HEK293 (cell line): ENCODE results near the gene PRKAR2B.
A peak's percentile ranks its signal among the peaks of the same experiment; 100 is the strongest.

Experiments used
- KLF10 ChIP-seq: fragments of 450-650 bp; IDR thresholded peaks from 2 replicates; pipeline ENCODE4 v1.5.1; 2018; ENCODE audit warnings: missing biosample characterization, mild to moderate bottlenecking, missing genetic modification characterization
- MYNN ChIP-seq: fragments of 450-650 bp; formaldehyde crosslinking; IDR thresholded peaks from 2 replicates; pipeline ENCODE4 v1.5.1; 2016; ENCODE audit warnings: missing biosample characterization, missing genetic modification characterization, borderline replicate concordance
- REPIN1 ChIP-seq: fragments of 450-650 bp; formaldehyde crosslinking; IDR thresholded peaks from 2 replicates; pipeline ENCODE4 v1.5.1; 2017; ENCODE audit warnings: missing biosample characterization, missing genetic modification characterization, low read depth
- SALL2 ChIP-seq: fragments of 450-650 bp; formaldehyde crosslinking; IDR thresholded peaks from 2 replicates; pipeline ENCODE4 v1.5.0; 2017; ENCODE audit warnings: missing biosample characterization, mild to moderate bottlenecking, missing genetic modification characterization, borderline replicate concordance
- SCRT2 ChIP-seq: fragments of 450-650 bp; formaldehyde crosslinking; IDR thresholded peaks from 2 replicates; pipeline ENCODE4 v1.5.1; 2016; ENCODE audit warnings: missing biosample characterization, missing genetic modification characterization
- TCF7L2 ChIP-seq: IDR thresholded peaks from 2 replicates; pipeline ENCODE4 v1.6.1; 2011; ENCODE audit warnings: low read depth, mild to moderate bottlenecking, inconsistent platforms, low read length, moderate library complexity, borderline replicate concordance
- WT1 ChIP-seq: fragments of 450-650 bp; formaldehyde crosslinking; IDR thresholded peaks from 2 replicates; pipeline ENCODE4 v1.5.1; 2016; ENCODE audit warnings: missing biosample characterization, missing genetic modification characterization
- ZBTB21 ChIP-seq: fragments of 450-650 bp; formaldehyde crosslinking; IDR thresholded peaks from 2 replicates; pipeline ENCODE4 v1.5.1; 2017; ENCODE audit warnings: missing biosample characterization, missing genetic modification characterization
- ZFP37 ChIP-seq: fragments of 450-650 bp; formaldehyde crosslinking; IDR thresholded peaks from 2 replicates; pipeline ENCODE4 v1.5.1; 2016; ENCODE audit warnings: missing biosample characterization, missing genetic modification characterization
- ZNF138 ChIP-seq: fragments of 450-650 bp; formaldehyde crosslinking; IDR thresholded peaks from 2 replicates; pipeline ENCODE4 v1.5.1; 2016; ENCODE audit warnings: missing biosample characterization, missing genetic modification characterization, borderline replicate concordance
- ZNF140 ChIP-seq: fragments of 450-650 bp; formaldehyde crosslinking; IDR thresholded peaks from 2 replicates; pipeline ENCODE4 v1.5.1; 2016; ENCODE audit warnings: missing biosample characterization, missing genetic modification characterization
- ZNF146 ChIP-seq: fragments of 450-650 bp; formaldehyde crosslinking; IDR thresholded peaks from 2 replicates; pipeline ENCODE4 v1.5.1; 2016; ENCODE audit warnings: missing biosample characterization, missing genetic modification characterization
- ZNF391 ChIP-seq: fragments of 450-650 bp; formaldehyde crosslinking; IDR thresholded peaks from 2 replicates; pipeline ENCODE4 v1.5.1; 2016; ENCODE audit warnings: low read depth, missing biosample characterization, missing genetic modification characterization, borderline replicate concordance
- ZNF433 ChIP-seq: fragments of 450-650 bp; formaldehyde crosslinking; IDR thresholded peaks from 2 replicates; pipeline ENCODE4 v1.5.1; 2016; ENCODE audit warnings: missing biosample characterization, missing genetic modification characterization, low read depth
- ZNF473 ChIP-seq: fragments of 450-650 bp; formaldehyde crosslinking; IDR thresholded peaks from 2 replicates; pipeline ENCODE4 v1.5.1; 2017; ENCODE audit warnings: missing biosample characterization, missing genetic modification characterization
- ZNF529 ChIP-seq: fragments of 450-650 bp; formaldehyde crosslinking; IDR thresholded peaks from 2 replicates; pipeline ENCODE4 v1.5.1; 2017; ENCODE audit warnings: missing genetic modification characterization, missing biosample characterization; ENCODE audit not compliant: insufficient replicate concordance
- ZNF549 ChIP-seq: fragments of 450-650 bp; IDR thresholded peaks from 2 replicates; pipeline ENCODE4 v1.5.1; 2018; ENCODE audit warnings: missing biosample characterization, missing genetic modification characterization, mild to moderate bottlenecking, inconsistent platforms, moderate library complexity
- ZNF610 ChIP-seq: fragments of 450-650 bp; formaldehyde crosslinking; IDR thresholded peaks from 2 replicates; pipeline ENCODE4 v1.5.1; 2016; ENCODE audit warnings: missing biosample characterization, missing genetic modification characterization, borderline replicate concordance
- ZNF621 ChIP-seq: fragments of 450-650 bp; formaldehyde crosslinking; IDR thresholded peaks from 2 replicates; pipeline ENCODE4 v1.5.1; 2017; ENCODE audit warnings: missing biosample characterization, missing genetic modification characterization
- ZNF768 ChIP-seq: fragments of 450-650 bp; formaldehyde crosslinking; IDR thresholded peaks from 2 replicates; pipeline ENCODE4 v1.5.1; 2018; ENCODE audit warnings: missing biosample characterization, mild to moderate bottlenecking, missing genetic modification characterization
- ZNF830 ChIP-seq: fragments of 450-650 bp; IDR thresholded peaks from 2 replicates; pipeline ENCODE4 v1.5.0; 2018; ENCODE audit warnings: missing biosample characterization, missing genetic modification characterization, low read depth, mild to moderate bottlenecking, moderate library complexity
- TF ChIP-seq, protein P1 (sequence below): fragments of 450-650 bp; formaldehyde crosslinking; IDR thresholded peaks from 2 replicates; pipeline ENCODE4 v1.5.1; 2016; ENCODE audit warnings: missing biosample characterization, missing genetic modification characterization
- TF ChIP-seq, protein P2 (sequence below): fragments of 450-650 bp; formaldehyde crosslinking; IDR thresholded peaks from 2 replicates; pipeline ENCODE4 v1.5.1; 2016; ENCODE audit warnings: missing biosample characterization, missing genetic modification characterization
- TF ChIP-seq, protein P3 (sequence below): fragments of 450-650 bp; formaldehyde crosslinking; IDR thresholded peaks from 2 replicates; pipeline ENCODE4 v1.5.1; 2016; ENCODE audit warnings: missing biosample characterization, missing genetic modification characterization, low read depth
- TF ChIP-seq, protein P4 (sequence below): fragments of 450-650 bp; formaldehyde crosslinking; IDR thresholded peaks from 2 replicates; pipeline ENCODE4 v1.5.1; 2017; ENCODE audit warnings: missing biosample characterization, missing genetic modification characterization
- TF ChIP-seq, protein P5 (sequence below): fragments of 450-650 bp; IDR thresholded peaks from 2 replicates; pipeline ENCODE4 v1.5.1; 2018; ENCODE audit warnings: missing biosample characterization, mild to moderate bottlenecking, missing genetic modification characterization
- TF ChIP-seq, protein P6 (sequence below): fragments of 450-650 bp; formaldehyde crosslinking; IDR thresholded peaks from 2 replicates; pipeline ENCODE4 v1.5.1; 2016; ENCODE audit warnings: missing biosample characterization, missing genetic modification characterization

The PRKAR2B gene

DNA sequence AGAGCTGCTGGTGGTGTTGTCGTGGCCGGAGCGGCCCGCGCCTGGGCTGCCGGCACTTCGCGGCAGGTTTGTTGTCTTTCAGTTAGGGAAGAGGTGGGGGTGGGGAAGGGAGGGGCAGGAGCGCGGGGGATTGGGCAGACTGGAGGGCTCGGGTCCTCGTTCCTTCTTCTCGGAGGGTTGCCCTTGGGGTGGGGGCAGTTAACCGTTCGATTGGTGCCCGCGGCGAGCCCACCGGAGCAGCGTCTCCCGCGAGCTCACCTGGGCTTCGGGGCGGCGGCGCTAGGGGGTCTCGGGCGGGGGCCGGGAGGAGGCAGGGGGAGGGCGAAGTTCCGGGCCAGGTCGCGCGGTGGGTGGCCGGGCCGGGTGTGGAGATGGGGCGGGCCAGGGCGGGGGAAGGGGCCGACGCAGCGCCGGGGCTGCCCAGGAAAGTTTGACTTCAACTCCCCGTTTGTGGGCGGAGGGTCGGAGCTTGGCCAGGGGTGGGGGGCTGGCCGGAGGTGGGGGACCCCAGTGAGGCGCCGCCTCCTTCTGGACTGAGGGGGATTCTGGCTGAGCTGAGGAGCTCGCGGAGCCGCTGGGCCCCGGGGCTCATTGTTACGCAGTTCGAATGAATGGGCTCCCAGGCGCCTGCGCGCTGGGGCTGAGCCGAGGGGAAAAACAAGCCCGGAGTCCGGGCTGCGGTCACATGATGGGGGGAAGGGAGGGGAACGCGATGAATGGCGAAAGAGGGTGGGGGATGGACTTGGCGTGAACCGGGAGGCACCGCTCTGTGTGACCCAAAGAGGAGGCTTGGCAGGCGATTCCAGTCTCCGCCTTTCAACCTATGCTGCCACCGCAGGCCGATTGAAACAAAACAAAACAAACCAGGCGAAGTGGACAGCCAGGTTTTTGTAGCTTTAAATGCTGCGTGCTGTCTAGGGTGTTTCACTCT, 124.9 kb downstream of the PRKAR2B start (continued):
- TF ChIP-seq WT1 (tag by site-specific recombination) = peak; percentile 87
- no peak for TF ChIP-seq ZNF529 (tag by site-specific recombination)
- TF ChIP-seq SALL2 (tag by site-specific recombination) = no peak
- TF ChIP-seq, protein P1, sequence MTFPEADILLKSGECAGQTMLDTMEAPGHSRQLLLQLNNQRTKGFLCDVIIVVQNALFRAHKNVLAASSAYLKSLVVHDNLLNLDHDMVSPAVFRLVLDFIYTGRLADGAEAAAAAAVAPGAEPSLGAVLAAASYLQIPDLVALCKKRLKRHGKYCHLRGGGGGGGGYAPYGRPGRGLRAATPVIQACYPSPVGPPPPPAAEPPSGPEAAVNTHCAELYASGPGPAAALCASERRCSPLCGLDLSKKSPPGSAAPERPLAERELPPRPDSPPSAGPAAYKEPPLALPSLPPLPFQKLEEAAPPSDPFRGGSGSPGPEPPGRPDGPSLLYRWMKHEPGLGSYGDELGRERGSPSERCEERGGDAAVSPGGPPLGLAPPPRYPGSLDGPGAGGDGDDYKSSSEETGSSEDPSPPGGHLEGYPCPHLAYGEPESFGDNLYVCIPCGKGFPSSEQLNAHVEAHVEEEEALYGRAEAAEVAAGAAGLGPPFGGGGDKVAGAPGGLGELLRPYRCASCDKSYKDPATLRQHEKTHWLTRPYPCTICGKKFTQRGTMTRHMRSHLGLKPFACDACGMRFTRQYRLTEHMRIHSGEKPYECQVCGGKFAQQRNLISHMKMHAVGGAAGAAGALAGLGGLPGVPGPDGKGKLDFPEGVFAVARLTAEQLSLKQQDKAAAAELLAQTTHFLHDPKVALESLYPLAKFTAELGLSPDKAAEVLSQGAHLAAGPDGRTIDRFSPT (tag by site-specific recombination) = no peak
- peak; percentile 67 for TF ChIP-seq KLF10 (tag by site-specific recombination)
- TF ChIP-seq ZNF768 (tag by site-specific recombination) = no peak
- no peak for TF ChIP-seq ZFP37 (tag by site-specific recombination)
- TF ChIP-seq ZNF621 (tag by site-specific recombination) = no peak
- no peak for TF ChIP-seq ZNF830 (tag by site-specific recombination)
- no peak for TF ChIP-seq ZNF549 (tag by site-specific recombination)
- TF ChIP-seq ZNF610 = peak; percentile 72; the same call in 1 of the 2 replicates
- TF ChIP-seq, protein P2, sequence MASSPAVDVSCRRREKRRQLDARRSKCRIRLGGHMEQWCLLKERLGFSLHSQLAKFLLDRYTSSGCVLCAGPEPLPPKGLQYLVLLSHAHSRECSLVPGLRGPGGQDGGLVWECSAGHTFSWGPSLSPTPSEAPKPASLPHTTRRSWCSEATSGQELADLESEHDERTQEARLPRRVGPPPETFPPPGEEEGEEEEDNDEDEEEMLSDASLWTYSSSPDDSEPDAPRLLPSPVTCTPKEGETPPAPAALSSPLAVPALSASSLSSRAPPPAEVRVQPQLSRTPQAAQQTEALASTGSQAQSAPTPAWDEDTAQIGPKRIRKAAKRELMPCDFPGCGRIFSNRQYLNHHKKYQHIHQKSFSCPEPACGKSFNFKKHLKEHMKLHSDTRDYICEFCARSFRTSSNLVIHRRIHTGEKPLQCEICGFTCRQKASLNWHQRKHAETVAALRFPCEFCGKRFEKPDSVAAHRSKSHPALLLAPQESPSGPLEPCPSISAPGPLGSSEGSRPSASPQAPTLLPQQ (tag by site-specific recombination) = peak; percentile 83
- no peak for TF ChIP-seq MYNN (tag by site-specific recombination)
- no peak for TF ChIP-seq TCF7L2
- TF ChIP-seq ZNF433 (tag by site-specific recombination) = no peak
- TF ChIP-seq, protein P3, sequence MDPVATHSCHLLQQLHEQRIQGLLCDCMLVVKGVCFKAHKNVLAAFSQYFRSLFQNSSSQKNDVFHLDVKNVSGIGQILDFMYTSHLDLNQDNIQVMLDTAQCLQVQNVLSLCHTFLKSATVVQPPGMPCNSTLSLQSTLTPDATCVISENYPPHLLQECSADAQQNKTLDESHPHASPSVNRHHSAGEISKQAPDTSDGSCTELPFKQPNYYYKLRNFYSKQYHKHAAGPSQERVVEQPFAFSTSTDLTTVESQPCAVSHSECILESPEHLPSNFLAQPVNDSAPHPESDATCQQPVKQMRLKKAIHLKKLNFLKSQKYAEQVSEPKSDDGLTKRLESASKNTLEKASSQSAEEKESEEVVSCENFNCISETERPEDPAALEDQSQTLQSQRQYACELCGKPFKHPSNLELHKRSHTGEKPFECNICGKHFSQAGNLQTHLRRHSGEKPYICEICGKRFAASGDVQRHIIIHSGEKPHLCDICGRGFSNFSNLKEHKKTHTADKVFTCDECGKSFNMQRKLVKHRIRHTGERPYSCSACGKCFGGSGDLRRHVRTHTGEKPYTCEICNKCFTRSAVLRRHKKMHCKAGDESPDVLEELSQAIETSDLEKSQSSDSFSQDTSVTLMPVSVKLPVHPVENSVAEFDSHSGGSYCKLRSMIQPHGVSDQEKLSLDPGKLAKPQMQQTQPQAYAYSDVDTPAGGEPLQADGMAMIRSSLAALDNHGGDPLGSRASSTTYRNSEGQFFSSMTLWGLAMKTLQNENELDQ (tag by site-specific recombination) = no peak
- TF ChIP-seq, protein P4, sequence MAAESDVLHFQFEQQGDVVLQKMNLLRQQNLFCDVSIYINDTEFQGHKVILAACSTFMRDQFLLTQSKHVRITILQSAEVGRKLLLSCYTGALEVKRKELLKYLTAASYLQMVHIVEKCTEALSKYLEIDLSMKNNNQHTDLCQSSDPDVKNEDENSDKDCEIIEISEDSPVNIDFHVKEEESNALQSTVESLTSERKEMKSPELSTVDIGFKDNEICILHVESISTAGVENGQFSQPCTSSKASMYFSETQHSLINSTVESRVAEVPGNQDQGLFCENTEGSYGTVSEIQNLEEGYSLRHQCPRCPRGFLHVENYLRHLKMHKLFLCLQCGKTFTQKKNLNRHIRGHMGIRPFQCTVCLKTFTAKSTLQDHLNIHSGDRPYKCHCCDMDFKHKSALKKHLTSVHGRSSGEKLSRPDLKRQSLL (tag by site-specific recombination) = no peak
- TF ChIP-seq ZNF391 (tag by site-specific recombination) = 0 out of 2 replicates have a peak, but pooled peaks have one; percentile 40
- no peak for TF ChIP-seq SCRT2
- TF ChIP-seq, protein P5, sequence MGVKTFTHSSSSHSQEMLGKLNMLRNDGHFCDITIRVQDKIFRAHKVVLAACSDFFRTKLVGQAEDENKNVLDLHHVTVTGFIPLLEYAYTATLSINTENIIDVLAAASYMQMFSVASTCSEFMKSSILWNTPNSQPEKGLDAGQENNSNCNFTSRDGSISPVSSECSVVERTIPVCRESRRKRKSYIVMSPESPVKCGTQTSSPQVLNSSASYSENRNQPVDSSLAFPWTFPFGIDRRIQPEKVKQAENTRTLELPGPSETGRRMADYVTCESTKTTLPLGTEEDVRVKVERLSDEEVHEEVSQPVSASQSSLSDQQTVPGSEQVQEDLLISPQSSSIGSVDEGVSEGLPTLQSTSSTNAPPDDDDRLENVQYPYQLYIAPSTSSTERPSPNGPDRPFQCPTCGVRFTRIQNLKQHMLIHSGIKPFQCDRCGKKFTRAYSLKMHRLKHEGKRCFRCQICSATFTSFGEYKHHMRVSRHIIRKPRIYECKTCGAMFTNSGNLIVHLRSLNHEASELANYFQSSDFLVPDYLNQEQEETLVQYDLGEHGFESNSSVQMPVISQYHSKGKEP (tag by site-specific recombination) = no peak
- no peak for TF ChIP-seq ZNF146
- no peak for TF ChIP-seq ZNF138
- TF ChIP-seq, protein P6, sequence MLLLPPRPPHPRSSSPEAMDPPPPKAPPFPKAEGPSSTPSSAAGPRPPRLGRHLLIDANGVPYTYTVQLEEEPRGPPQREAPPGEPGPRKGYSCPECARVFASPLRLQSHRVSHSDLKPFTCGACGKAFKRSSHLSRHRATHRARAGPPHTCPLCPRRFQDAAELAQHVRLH (tag by site-specific recombination) = no peak
- TF ChIP-seq ZNF473 (tag by site-specific recombination) = no peak
- TF ChIP-seq REPIN1 (tag by site-specific recombination) = no peak
- TF ChIP-seq ZBTB21 (tag by site-specific recombination) = peak; percentile 51; the same call in 1 of the 2 replicates
- no peak for TF ChIP-seq ZNF140 (tag by site-specific recombination)
